Breast epithelium (tissue), 3 donors: Measurements from ENCODE around the gene TSPAN12.

ENCODE experiments used
- POLR2A ChIP-seq: fragments of 450-650 bp; IDR thresholded peaks from one replicate; pipeline ENCODE4 v1.6.1; 2016; ENCODE audit warnings: antibody characterized with exemption, mild to moderate bottlenecking, moderate library complexity
- POLR2AphosphoS5 ChIP-seq, 3 donors: sonication (generic); formaldehyde crosslinking; IDR thresholded peaks; one replicate each; pipeline ENCODE4 v1.6.1; 2017; ENCODE audit warnings: antibody characterized with exemption in 3 of 3
- TF ChIP-seq, protein P1 (sequence below), 3 donors: fragments of 450-650 bp; IDR thresholded peaks; one replicate each; pipeline ENCODE4 v1.5.1; 2016 to 2017; ENCODE audit warnings: antibody characterized with exemption in 3 of 3, mild to moderate bottlenecking in 3 of 3, moderate library complexity in 3 of 3

DNA sequence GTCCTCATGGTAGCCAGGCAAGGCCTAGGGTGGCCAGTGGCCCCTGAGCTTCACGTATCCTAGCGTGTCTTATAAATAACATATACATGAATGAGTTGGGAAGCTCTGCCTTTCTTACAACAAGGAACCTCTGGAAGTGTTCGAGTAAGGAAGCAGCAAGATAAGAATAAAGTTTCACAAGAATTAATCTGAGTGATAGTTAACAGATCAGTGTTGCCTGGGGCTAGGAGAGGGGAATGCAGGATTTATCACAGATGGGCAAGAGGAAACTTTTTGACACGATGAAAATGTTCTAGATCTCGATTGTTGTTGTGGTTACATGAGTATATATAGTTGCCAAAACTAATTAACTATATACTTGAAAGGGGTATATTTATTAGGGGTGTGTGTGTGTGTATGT is 74.2 kb downstream of the TSPAN12 start:
- TF ChIP-seq POLR2AphosphoS5 (IDR thresholded peaks at IDR 0.05), result no peak
- TF ChIP-seq, protein P1, sequence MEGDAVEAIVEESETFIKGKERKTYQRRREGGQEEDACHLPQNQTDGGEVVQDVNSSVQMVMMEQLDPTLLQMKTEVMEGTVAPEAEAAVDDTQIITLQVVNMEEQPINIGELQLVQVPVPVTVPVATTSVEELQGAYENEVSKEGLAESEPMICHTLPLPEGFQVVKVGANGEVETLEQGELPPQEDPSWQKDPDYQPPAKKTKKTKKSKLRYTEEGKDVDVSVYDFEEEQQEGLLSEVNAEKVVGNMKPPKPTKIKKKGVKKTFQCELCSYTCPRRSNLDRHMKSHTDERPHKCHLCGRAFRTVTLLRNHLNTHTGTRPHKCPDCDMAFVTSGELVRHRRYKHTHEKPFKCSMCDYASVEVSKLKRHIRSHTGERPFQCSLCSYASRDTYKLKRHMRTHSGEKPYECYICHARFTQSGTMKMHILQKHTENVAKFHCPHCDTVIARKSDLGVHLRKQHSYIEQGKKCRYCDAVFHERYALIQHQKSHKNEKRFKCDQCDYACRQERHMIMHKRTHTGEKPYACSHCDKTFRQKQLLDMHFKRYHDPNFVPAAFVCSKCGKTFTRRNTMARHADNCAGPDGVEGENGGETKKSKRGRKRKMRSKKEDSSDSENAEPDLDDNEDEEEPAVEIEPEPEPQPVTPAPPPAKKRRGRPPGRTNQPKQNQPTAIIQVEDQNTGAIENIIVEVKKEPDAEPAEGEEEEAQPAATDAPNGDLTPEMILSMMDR (IDR thresholded peaks at IDR 0.05), result no peak
- no peak for TF ChIP-seq POLR2A
